NK-92 treated with Interleukin-12 subunit alpha and Interleukin-12 subunit beta, amount 100 ng/mL, for 24 hours (cell line): ENCODE measurements around the gene CHRD.
A peak's percentile ranks its signal among the peaks of the same experiment; 100 is the strongest.

Source experiments
- DNase-seq: peaks from one replicate; lab custom pipeline; 2025; lab: John Stamatoyannopoulos, UW

CHRD gene

GRCh38 chr3:184346480-184347190, 33.2 kb upstream of the CHRD start:
- DNase-seq: no peak

GRCh38 chr3:184347321-184348056, 32.4 kb upstream of the CHRD start:
- no peak for DNase-seq

GRCh38 chr3:184348057-184348382, 31.8 kb upstream of the CHRD start:
- no peak for DNase-seq

- DNase-seq: no peak
These were observed 30.0 kb upstream of the CHRD start for GRCh38 chr3:184349563-184350470.

- DNase-seq: no peak
These were observed 29.2 kb upstream of the CHRD start for GRCh38 chr3:184350618-184351017.

GRCh38 chr3:184351511-184352148, 28.2 kb upstream of the CHRD start:
- DNase-seq: no peak

GRCh38 chr3:184352149-184352785, 27.6 kb upstream of the CHRD start:
- DNase-seq: no peak

GRCh38 chr3:184352897-184353545, 26.8 kb upstream of the CHRD start:
- DNase-seq: no peak

- no peak for DNase-seq
These were observed 26.3 kb upstream of the CHRD start for GRCh38 chr3:184353546-184353941.

- peak; percentile 23 for DNase-seq
These were observed 25.6 kb upstream of the CHRD start for GRCh38 chr3:184354121-184354728.

GRCh38 chr3:184354754-184355153, 25.1 kb upstream of the CHRD start:
- DNase-seq: no peak

- DNase-seq: no peak
These were observed 24.4 kb upstream of the CHRD start for GRCh38 chr3:184355261-184356040.

- no peak for DNase-seq
These were observed 22.4 kb upstream of the CHRD start for GRCh38 chr3:184357248-184358123.

- DNase-seq: no peak
These were observed 21.6 kb upstream of the CHRD start for GRCh38 chr3:184358124-184358767.

- no peak for DNase-seq
These were observed 20.9 kb upstream of the CHRD start for GRCh38 chr3:184358921-184359350.

GRCh38 chr3:184359610-184360009, 20.2 kb upstream of the CHRD start:
- no peak for DNase-seq

GRCh38 chr3:184360070-184360928, 19.6 kb upstream of the CHRD start:
- DNase-seq: no peak
